NCI-H2029 (cell line): Measurements from ENCODE around the gene AAMP.
"Not testable (repeated sequence)": the region's sequence is repeated elsewhere in the genome, so short reads cannot be mapped to it uniquely, and the experiment has no call there.

Source experiments
- DNase-seq: peaks from one replicate; lab custom pipeline; 2025; lab: John Stamatoyannopoulos, UW

AAMP gene

DNA sequence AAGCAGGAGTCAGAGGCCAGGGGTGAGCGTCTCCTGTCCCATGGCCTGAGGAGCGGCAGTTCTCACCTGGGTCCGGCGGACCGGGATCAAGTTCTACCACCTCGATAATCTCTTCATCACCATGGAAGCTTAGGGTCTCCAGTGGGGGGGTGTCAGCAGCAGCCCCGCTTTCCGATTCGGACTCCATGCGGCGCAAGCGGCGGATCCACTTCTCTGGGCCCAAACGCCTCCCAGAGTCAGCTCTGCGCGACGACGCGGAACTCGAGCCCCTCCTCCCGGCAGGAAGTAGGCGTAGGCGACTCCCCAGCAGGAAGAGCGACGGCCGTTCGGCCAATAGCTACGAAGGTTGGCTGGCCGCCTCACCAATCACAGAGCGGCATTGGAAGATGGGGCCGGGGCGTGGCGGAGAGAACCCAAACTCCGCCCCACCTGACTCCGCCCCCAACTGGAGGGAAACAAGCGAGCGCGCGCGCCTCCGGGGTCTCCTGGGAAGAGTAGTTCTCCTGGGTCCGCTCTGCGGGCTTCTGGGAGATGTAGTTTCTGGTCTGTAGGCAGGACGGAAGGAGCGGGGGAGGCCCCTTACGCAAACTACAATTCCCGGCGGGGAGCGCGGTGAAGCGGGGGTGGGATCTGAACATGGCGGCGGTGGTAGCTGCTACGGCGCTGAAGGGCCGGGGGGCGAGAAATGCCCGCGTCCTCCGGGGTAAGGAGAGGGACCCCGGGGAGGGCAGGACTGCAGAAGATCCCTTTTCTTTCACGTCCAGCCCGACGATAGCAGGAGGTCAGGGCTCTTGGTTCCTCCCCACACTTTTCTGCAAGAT lies at the start of gene AAMP, which contains the start of gene PNKD:
Gene AAMP (minus strand): TSS at position 238 of the 821 bp plus-strand sequence. CDS start 51 bp downstream, at position 187.
Gene PNKD (plus strand): TSS at position 620 of the 821 bp plus-strand sequence. CDS start 17 bp downstream, at position 637.
- DNase-seq = peak; percentile 98

- DNase-seq = no peak
Observed at GRCh38 chr2:218318241-218318640, 48.3 kb upstream of the AAMP start.

DNA sequence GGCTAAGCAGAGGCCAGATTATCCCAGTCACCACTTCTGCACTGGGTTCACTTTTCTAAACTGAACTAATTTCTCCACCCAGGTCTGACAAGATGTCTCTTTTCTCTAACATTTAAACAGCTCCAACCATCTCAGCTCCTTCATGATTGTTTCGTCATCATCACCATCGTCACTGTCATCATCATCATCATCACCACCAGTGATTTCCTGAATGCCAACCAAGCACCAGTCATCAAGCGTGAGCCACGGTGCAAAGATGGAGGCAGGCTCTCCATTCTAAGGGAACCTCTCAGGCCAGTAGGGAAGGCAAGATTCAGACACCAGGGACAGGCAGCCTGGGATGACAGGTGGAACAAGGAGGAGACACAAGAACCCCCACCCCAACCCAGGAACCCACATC lies 47.9 kb upstream of the AAMP start:
- no peak for DNase-seq

- DNase-seq = no peak
Observed at GRCh38 chr2:218317303-218317630, 47.3 kb upstream of the AAMP start.

DNA sequence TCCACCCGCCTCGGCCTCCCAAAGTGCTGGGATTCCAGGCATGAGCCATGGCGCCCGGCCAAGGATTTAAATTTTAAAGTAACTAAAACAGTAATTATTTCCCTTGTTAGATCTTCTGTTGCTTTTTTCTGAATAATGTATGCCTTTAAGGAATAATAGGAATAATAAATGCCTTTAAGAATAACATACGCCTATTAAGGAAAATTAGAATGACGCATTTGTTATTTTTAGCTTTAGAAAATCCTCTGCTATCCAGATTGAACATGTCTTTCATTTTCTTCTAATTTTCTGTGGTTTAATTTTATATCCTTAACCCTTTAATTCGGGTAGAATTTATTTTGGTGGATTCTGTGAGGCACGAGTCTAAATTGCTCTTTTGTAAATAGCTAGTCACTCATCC lies 45.5 kb upstream of the AAMP start:
- DNase-seq = no peak

DNA sequence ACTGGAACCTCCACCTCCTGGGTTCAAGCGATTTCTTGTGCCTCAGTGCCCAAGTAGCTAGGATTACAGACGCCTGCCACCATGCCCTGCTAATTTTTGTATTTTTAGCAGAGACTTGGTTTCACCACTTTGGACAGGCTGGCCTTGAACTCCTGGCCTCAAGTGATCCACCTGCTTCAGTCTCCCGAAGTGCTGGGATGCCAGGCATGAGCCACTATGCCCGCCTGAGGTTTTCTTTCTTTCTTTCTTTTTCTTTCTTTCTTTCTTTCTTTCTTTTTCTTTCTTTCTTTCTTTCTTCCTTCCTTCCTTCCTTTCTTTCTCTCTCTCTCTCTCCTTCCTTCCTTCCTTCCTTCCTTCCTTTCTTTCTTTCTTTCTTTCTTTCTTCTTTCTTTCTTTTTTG lies 44.8 kb upstream of the AAMP start:
- DNase-seq = not testable (repeated sequence)

- DNase-seq = no peak
Observed at GRCh38 chr2:218313356-218313755, 43.4 kb upstream of the AAMP start.

GRCh38 chr2:218312267-218312756 lies 42.4 kb upstream of the AAMP start:
- no peak for DNase-seq

DNA sequence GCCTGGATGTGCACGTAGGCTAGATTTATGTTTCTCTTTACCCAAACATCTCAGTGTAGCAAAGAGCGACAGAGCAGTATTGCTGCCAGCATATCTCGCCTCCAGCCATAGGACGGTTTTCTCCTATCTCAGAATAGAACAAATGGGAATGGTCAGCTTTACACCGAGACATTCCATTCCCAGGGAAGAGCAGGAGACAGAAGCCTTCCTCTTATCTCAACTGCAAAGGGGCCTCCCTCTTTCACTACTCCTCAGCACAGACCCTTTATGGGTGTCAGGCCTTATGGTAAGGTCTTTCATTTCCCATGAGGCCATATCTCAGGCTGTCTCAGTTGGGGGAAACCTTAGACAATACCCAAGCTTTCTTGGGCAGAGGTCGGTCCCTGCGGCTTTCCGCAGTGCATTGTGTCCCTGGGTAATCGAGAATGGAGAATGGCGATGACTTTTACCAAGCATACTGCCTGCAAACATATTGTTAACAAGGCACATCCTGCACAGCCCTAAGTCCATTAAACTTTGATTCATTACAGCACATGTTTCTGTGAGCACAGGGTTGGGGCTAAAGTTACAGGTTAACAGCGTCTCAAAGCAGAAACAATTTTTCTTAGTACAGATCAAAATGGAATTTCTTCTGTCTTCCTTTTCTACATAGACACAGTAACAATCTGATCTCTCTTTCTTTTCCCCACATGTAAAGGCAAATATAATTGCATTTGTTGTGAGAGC lies 41.8 kb upstream of the AAMP start:
- DNase-seq = not testable (repeated sequence)

GRCh38 chr2:218310853-218311540 lies 41.1 kb upstream of the AAMP start:
- no peak for DNase-seq

DNA sequence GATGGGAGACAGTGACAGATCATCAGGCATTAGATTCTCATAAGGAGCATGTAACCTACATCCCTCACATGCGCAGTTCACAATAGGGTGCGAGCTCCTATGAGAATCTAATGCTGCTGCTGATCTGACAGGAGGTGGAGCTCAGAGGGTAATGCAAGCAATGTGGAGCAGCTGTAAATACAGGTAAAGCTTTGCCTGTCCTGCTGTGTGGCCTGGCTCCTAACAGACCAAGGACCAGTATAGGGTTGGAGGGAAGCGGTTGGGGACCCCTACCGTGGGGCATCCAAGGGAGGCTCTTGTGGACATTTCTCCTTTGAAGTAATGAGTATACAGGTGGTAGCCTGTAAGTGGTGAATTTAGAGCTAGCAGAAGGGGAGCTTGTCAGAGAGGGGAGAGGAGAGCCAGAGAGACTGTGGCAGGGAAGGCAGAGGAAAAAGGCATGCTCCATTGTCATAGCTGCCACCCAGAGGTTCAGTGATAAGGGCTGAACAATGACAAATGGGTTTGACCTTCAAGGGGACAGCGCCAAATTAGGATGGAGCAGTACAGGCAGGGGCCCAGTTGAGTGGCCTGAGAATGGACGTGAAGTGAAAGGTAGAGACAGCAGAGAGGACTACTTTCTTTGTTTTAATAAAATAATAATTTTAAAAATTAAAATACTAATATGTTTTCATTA lies 37.6 kb upstream of the AAMP start:
- no peak for DNase-seq

- DNase-seq = no peak
Observed at GRCh38 chr2:218306184-218306920, 36.4 kb upstream of the AAMP start.

DNA sequence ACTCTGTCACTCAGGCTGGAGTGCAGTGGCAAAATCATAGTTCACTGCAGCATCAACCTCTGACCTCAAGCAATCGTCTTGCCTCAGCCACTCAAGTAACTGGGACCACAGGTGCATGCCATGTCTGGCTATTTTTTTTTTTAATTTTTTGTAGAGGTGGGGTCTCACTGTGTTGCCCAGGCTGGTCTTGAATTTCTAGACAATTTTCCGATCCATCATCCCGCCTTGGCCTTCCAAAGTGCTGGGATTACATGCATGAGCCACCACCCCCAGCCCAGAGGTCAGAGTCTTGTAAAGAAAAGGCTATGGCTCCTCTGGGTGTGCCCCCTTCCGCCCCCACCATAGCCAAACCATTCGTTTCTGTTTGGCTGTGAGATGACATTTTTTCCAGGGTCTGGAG lies 35.4 kb upstream of the AAMP start:
- DNase-seq = no peak

- DNase-seq = peak; percentile 91
Observed at GRCh38 chr2:218301176-218301819, 31.4 kb upstream of the AAMP start.

- DNase-seq = no peak
Observed at GRCh38 chr2:218300141-218300540, 30.2 kb upstream of the AAMP start.

GRCh38 chr2:218298314-218298875 lies 28.5 kb upstream of the AAMP start:
- DNase-seq = no peak

DNA sequence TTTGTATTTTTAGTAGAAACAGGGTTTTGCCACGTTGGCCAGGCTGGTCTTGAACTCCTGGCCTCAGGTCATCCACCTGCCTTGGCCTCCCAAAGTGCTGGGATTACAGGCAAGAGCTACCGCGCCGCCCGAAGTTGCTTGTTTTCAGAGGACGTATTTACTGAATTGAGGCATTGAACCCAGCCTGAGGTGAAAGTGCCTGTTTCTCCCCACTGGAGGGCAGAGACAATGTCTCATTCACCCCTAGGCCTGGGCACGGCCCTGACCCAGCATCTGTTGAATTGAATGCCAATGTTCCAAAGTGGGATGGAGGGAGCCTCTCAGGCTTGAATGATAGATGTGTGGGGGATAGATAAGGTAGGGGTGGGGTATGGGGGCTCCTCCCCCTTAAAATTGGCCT lies 26.9 kb upstream of the AAMP start:
- DNase-seq = no peak

GRCh38 chr2:218296200-218296599 lies 26.3 kb upstream of the AAMP start:
- no peak for DNase-seq

- DNase-seq = no peak
Observed at GRCh38 chr2:218295029-218295428, 25.1 kb upstream of the AAMP start.

- no peak for DNase-seq
Observed at GRCh38 chr2:218294430-218295022, 24.6 kb upstream of the AAMP start.
